DMS79 treated with DMSO at 0.1 percent for 48 hours (cell line): ENCODE results near the gene SPATA32.
A peak's percentile ranks its signal among the peaks of the same experiment; 100 is the strongest.

Source experiments
- DNase-seq: peaks from one replicate; lab custom pipeline; 2025; lab: John Stamatoyannopoulos, UW

Gene SPATA32

DNA sequence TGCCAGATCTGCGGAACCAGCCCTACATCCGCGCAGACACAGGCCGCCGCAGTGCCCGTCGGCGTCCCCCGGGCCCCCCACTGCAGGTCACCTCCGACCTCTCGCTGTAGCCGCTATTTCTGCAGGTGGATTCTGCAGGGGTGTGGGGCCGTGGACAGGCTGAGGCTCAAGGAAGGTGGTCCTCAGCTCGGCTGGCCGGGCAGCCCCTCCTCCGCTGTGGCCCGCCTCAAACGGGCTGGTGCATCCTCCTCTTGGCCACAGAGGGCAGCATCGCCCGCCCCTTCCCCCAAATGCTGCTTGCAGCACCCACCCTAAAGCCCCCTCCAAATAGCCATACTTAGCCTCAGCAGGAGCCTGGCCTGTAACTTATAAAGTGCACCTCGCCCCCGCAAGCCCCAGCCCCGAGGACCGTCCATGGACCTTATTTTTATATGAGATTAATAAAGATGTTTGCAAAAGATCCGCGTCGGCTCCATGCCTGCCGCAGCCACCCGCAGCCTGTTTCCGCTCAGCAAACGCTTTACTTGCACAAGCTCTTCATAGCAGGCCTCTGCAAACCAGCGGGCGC lies 14.9 kb downstream of the SPATA32 start:
- DNase-seq, result peak; percentile 67

- no peak for DNase-seq
Measured at GRCh38 chr17:45246338-45246737, 15.6 kb downstream of the SPATA32 start.

GRCh38 chr17:45244725-45245656 lies 16.9 kb downstream of the SPATA32 start:
- no peak for DNase-seq

DNA sequence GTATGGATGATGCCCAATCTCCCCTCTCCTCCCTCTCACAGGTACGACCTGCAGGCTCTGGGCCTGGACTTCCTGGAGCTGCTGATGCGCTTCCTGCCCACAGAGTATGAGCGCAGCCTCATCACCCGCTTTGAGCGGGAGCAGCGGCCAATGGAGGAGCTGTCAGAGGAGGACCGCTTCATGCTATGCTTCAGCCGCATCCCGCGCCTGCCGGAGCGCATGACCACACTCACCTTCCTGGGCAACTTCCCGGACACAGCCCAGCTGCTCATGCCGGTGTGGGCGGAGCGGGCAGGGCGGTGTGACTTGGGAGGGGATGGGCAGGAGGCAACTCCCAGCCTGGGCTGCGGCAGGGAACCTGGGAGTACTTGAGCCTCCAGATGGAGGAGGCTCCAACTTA lies 18.1 kb downstream of the SPATA32 start:
- no peak for DNase-seq

- DNase-seq, result no peak
Measured at GRCh38 chr17:45242029-45242414, 19.9 kb downstream of the SPATA32 start.

DNA sequence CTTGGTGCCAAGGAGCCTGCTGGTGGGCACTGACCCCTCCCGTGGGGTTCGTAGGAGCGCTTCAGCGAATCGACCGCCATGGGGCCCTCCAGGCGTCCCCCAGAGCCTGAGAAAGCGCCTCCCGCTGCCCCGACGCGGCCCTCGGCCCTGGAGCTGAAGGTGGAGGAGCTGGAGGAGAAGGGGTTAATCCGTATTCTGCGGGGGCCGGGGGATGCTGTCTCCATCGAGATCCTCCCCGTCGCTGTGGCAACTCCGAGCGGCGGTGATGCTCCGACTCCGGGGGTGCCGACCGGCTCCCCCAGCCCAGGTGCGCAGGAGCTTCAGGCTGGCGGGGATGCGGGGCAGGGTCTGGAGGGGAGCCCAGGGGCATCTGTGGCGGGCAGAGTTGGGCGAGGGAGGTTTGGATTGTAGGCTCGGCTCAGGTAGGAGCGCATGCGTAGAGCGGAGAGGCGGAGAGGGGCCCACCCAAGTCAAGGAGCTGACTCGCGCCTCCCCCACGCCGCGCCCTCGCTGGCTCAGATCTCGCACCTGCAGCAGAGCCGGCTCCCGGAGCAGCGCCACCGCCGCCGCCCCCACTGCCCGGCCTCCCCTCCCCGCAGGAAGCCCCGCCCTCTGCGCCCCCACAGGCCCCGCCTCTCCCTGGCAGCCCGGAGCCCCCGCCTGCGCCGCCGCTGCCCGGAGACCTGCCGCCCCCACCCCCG lies 20.4 kb downstream of the SPATA32 start:
- peak; percentile 76 for DNase-seq

GRCh38 chr17:45240905-45241327 lies 21.0 kb downstream of the SPATA32 start:
- no peak for DNase-seq

DNA sequence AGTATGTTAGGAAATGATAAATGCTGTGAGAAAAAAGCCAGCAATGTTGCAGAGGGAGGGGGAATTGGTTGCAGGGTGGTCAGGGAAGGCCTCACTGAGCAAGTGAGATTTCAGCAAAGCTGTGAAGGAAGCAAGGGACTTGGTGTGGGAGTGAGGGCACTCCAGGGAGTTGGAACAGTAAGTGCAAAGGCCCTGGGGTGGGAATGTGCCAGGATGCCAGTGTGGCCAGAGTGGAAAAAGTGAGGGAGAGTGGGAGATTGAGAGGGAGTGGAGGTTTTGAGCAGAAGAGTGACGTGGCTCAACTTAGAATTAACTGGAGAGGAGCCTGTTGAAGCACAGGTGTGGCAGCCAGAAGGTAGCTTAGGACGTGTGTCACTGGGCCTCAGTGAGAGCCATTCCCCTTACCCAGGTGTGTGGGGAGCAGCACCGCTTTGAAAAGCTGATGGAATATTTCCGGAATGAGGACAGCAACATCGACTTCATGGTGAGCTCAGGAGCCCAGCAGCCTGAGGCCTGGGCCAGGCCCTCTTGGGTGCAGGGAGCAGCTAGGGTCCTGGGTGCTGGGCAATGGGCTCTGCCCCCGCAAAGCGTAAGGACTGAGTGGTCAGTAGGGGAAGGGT lies 23.6 kb downstream of the SPATA32 start:
- DNase-seq, result no peak

DNA sequence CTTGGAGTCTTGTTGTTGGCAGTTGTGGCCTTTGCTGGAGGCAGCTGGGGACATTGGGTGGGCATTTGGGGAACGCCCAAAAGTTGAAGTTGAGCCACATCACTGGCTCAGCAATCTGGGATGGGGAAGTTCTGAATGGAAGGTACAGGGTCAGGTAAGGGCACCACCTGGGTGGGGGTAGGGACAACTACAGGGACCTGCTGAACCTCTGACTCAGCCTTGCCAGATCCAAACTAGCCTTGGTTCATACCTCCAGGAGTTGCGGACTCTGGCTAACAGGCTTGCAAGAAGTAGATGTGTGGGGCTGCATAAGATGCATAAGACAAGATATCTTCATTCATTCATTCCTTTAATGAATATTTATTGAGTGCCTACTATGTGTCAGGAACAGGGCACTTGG lies 24.2 kb downstream of the SPATA32 start:
- no peak for DNase-seq

DNA sequence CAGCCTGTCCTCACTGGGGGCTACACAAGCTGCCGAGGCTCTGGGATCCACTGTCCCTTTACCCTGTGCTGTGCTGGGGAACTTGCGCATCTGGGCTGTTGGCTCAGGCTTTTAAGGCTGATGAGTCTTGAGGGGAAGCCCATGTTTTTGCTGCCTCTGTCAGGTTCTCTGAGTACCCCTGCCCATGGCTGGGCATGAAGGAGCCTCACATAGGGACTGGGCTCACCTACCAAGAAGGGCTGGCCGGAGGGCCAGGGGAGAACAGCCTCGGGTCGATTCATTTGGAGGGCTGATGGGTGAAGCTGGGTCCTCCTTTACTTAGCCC lies 25.6 kb downstream of the SPATA32 start:
- DNase-seq, result no peak

DNA sequence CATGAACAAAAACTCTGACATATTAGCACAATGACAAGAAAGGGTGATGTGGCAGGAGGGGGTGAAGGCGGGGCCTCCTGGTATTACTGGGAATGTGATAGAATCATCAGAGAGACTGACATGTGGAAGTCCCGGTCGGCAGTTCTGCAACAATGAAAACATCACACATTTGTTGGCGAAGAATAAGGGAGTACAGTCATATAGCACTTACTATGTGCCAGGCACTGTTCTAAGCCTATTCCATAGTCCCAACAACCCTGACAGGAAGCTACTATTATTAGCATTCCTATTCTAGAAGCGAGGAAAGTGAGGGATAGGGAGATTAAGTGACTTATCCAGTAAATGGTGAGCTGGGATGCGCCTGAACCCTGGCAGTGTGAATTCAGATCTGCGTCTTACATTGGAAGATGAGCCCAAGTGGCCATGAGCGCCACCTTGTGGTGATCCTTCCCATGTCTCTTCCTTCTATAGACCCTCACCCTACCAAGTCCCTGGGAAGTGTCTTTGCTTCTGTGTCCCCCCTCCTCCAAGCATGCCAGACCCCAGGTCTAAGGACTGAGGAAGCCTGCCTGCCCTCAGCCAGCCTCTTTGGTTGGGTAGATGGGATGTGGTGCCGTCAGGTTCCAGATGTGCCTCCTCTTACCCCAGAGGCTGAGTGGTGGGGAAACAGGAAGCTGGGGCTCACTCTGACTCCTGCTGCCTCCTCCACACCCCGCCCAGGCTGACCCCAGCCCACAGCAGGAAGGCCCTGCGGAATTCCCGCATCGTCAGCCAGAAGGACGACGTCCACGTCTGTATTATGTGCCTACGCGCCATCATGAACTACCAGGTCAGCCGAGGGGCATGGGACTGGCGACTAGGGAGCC lies 26.2 kb downstream of the SPATA32 start:
- peak; percentile 26 for DNase-seq

GRCh38 chr17:45234641-45235415 lies 27.1 kb downstream of the SPATA32 start:
- DNase-seq, result peak; percentile 22

- DNase-seq, result no peak
Measured at GRCh38 chr17:45233423-45233924, 28.4 kb downstream of the SPATA32 start.

DNA sequence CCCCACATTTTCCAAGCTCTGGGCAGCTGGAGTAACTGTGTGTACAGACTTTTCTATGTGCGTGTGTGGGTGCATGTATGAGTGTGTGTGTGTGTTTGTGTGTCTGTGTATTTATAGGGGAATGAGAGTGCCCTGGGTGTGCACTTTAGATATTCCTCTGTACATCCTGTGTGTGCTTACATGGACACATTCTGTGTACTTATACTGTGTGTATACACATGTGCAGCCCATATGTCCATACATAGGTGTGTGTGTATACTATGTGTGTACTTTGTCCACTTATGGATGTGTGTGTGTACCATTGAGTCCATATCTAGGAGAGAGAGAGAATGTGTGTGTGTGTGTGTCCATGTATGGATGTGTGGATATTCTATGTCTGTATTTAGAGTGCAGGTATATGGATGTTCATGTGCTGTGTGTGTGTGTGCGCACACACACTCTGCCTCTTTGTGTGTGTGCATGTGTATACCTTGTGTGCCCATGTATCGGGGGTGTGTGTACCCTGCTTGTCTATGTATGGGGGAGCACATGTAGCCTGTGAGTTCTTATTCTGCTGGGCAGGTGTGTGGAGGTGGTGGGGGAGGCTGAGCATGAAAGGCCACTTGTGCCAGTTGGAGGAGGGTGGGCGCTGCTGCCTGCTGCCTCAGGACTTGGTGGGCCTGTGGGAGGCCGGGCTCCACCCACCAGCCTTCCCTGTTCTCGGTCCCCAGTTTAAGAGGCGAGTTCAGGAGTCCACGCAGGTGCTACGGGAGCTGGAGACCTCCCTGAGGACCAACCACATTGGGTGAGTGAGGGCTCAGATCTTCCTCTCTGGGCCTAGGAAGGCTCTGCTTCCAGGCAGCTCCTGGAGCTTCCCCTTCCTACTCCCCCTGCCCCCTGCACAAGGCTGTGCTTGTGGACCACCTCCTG lies 29.1 kb downstream of the SPATA32 start:
- DNase-seq, result no peak

DNA sequence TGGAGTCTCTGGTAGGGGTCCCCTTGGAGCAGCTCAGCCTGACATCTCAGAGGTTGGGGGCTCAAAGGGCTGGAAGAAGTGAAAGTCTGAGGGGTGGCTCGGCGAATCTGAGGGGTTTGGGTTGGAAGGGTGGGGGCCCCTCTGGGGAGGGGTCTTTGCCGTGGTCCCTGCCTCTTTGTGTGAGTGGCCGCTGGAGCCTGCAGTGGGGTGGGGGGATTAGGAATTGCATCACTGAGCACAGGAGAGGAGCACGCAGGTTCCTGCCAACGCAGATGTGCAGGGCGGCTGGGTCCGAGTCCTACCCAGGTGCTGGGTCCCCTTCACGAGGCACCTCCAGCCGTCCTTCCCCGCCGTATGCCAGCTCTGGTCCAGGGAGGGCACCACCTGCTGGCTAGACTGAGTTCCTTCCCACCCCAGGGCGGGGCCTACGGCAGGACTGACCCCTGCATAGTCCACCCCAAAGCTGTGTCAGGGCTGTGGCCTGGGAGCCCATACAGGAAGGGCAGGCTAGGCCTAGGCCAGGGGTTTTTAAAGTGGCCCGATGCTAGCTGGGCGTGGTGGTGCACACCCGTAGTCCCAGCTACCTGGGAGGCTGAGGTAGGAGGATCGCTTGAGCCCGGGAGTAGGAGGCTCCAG lies 30.3 kb downstream of the SPATA32 start:
- DNase-seq, result peak; percentile 44

DNA sequence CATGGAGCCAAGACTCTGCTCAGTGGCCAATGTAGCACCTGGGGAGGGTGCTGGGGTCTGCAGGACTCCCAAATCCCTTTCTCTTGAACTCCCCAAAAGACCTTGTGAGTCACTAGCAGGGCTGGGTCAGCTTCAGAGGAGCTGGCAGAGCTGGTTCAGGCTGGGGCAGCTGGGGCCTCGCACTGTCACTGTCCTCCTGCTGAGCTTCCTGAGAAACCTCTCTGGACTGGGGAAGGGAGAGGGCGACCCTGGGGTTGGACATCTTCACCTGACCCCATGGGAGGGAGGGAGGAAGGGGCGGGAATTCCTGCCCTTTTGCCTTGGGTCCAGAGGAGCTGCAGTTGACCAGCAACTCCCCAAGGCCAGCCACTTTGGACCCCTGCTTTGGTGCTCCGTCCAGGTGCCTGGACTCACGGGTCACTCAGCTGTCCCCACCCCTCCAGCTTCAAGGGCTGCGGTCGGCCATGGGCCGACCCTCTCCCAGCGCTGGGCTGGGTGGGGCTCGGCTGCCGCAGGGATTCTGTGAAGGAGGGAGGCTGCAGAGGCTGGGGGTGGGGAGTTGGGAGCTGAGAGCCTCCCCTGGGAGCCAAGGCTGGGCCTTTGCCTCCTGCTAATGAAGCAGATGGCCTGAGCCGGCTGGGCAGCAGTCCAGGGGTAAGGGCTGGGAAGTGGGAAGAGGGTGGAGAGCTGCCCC lies 31.0 kb downstream of the SPATA32 start:
- peak; percentile 48 for DNase-seq

DNA sequence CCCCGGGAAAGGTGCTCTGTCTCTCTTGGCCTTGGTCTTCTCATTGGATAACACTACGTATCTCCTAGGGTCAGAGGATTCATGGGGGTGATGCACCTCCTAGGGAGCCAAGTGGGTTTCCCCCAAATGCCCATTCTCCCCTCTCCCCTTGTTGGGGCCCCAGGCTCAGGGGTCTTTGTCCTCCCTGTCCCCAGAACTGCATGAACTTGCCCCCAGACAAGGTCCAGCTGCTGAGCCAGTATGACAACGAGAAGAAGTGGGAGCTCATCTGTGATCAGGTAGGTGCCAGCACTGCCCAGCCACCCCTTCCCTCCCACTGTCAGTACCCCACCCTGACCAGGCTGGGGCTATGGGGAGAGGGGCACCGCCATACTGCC lies 31.5 kb downstream of the SPATA32 start:
- DNase-seq, result no peak

- DNase-seq, result no peak
Measured at GRCh38 chr17:45229681-45230409, 32.0 kb downstream of the SPATA32 start.
